Thyroid gland (tissue), 4 donors: ENCODE data around the gene MAGI1. TPM values are rescaled to one million over a fixed set of nuclear protein-coding genes. Genes with fewer than 3 reads are reported as not detected.

ENCODE experiments used
- DNase-seq, 2 donors: peaks; one replicate each; pipeline ENCODE4 v3.0.0-alpha.2; 2019
- H3K27ac ChIP-seq, 3 donors: fragments of 200-600 bp; sonication (generic); 1 replicate in 2 of 3; 2 replicates in 1 of 3; pipeline ENCODE4 v1.5.1; 2016 to 2019; ENCODE audit warnings: mild to moderate bottlenecking in 1 of 3, moderate library complexity in 1 of 3
- H3K27me3 ChIP-seq: fragments of 200-600 bp; sonication (generic); one replicate; pipeline ENCODE4 v1.5.1; 2019
- H3K36me3 ChIP-seq, 2 donors: fragments of 200-600 bp; sonication (generic); one replicate each; pipeline ENCODE4 v1.5.1; 2016 to 2019
- H3K4me1 ChIP-seq, 2 donors: fragments of 200-600 bp; sonication (generic); one replicate each; pipeline ENCODE4 v1.5.1; 2017 to 2019
- H3K4me3 ChIP-seq, 3 donors: fragments of 200-600 bp; sonication (generic); replicated peaks in 1 of 3; 1 replicate in 2 of 3; 2 replicates in 1 of 3; pipeline ENCODE4 v1.5.1; 2016; ENCODE audit warnings: mild to moderate bottlenecking in 1 of 3
- H3K9me3 ChIP-seq: fragments of 200-600 bp; sonication (generic); one replicate; pipeline ENCODE4 v1.5.1; 2017
- POLR2A ChIP-seq, 2 donors: fragments of 450-650 bp; IDR thresholded peaks; one replicate each; pipeline ENCODE4 v1.6.1; 2017; ENCODE audit warnings: antibody characterized with exemption in 2 of 2, mild to moderate bottlenecking in 2 of 2, moderate library complexity in 1 of 2
- WGBS, 2 donors: methylation state at CpG; one replicate each; pipeline ENCODE4 v1.1.5; 2017; 5-methylcytosine and 5-hydroxymethylcytosine counted together
- intact Hi-C: fragments of 100-400 bp; cut with DNase I; formaldehyde crosslinking; loops from one replicate; pipeline ENCODE4 v1.15.1; 2023
- total RNA-seq, 4 donors: library from RNA; depleted of rRNA; stranded (reverse); fragments of >200 nt; gene quantifications; one replicate each; pipeline ENCODE4 v1.2.3, GENCODE V29; 2016
- TF ChIP-seq, protein P1 (sequence below), 6 experiments: fragments of 200-600 bp in 3 of 6; fragments of 450-650 bp in 3 of 6; sonication (generic) in 3 of 6; IDR thresholded peaks; one replicate each; pipeline ENCODE4 v1.5.1; 2016 to 2019; ENCODE audit warnings: antibody characterized with exemption in 6 of 6, mild to moderate bottlenecking in 2 of 6, inconsistent platforms in 1 of 6, moderate library complexity in 1 of 6

Gene MAGI1
- total RNA-seq, 4 donors from 2014 or later, result 60.5 to 123 (median 87.5) TPM

DNA sequence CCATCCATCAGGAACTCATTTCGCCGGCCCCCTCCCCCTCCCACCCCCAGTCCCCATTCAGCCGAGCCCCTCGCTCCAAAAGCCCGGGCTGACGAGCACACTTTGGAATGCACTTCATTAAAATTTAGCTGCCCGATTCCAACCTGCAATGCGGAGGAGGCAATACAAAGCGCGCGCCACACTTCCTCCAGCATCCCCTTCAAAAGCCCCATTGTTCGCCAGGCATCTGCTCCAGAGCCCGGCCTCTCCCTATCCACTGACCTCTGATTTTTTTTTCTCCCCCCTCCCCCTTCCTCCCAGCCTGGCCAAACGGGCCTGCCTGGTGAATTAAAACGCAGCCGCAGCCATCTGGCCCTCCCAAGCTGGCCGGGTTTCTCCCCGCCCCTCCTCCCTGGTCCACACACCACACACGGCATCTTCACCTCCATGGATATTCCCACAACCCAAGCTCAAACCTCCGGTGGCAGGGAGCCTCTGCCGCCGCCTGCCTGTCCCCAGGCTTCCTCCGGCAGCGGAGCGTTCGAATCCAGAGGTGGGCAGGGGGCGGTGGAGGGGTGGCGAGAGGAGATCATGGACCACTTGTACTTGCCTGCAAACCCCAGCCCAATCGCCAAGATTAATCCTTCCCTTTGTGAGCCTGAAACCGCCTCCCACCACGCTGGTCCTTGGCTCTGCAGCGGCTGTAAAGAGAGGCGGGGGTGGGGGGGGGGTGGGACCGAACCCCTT is 441.3 kb downstream of the MAGI1 start:
- peak; percentile 8 to 21 for DNase-seq
- TF ChIP-seq POLR2A (IDR thresholded peaks at IDR 0.05), result no peak
- TF ChIP-seq, protein P1, sequence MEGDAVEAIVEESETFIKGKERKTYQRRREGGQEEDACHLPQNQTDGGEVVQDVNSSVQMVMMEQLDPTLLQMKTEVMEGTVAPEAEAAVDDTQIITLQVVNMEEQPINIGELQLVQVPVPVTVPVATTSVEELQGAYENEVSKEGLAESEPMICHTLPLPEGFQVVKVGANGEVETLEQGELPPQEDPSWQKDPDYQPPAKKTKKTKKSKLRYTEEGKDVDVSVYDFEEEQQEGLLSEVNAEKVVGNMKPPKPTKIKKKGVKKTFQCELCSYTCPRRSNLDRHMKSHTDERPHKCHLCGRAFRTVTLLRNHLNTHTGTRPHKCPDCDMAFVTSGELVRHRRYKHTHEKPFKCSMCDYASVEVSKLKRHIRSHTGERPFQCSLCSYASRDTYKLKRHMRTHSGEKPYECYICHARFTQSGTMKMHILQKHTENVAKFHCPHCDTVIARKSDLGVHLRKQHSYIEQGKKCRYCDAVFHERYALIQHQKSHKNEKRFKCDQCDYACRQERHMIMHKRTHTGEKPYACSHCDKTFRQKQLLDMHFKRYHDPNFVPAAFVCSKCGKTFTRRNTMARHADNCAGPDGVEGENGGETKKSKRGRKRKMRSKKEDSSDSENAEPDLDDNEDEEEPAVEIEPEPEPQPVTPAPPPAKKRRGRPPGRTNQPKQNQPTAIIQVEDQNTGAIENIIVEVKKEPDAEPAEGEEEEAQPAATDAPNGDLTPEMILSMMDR (IDR thresholded peaks at IDR 0.05), result no peak
- Histone ChIP-seq H3K27ac (no peak overlapping the region), H3K4me3 (no peak overlapping the region), H3K27me3 (no peaks in the 10 kb centered on the region), H3K9me3 (no peaks in the 10 kb centered on the region), H3K4me1 (peaks cover 11 to 22% of the 10 kb centered on the region in 2 donors), H3K36me3 (no peaks in the 10 kb centered on the region)
- WGBS, 2 donors, result 7 to 11% methylated on average over 27 to 32 of the region's 34 CpGs
- intact Hi-C loops, result no loop called here

DNA sequence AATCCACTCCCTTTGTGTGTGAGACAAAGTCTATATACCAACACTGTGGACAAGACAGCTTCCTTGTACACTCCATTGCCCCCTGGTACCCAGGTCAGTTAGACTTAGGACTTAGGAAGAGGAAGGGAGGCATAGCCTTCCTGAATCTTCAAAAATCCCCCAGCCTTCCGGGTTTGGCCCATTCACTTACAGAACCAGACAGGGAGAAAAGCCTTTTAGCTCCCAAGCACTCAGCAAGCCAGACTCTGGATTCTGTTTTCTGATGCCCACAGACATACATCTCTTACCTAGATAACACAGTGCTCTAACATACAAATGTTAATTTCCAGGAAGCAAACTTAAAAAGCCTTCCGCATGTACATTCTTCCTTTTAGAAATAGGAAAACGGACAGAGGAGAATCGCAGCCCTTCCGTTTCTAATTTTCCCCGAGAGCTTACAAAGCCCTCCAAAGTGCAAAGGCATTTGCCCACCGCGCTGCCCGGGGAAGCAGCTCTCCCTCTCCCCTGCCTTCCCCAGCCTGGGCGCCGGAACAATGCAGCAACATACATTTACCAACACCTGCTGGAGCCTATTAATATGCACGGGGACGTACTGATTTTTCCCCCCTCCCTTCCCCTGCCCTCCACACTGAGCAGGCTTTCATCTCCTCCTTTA is 442.0 kb downstream of the MAGI1 start:
- DNase-seq, result no peak
- intact Hi-C loops, result no loop called here
- 26 to 32% methylated on average over 13 of the region's 13 CpGs for whole genome bisulfite sequencing, 2 donors
- no peak overlapping the region for H3K4me3 ChIP-seq
- no peaks in the 10 kb centered on the region for H3K9me3 ChIP-seq
- H3K27me3 ChIP-seq, result no peaks in the 10 kb centered on the region
- TF ChIP-seq POLR2A (IDR thresholded peaks at IDR 0.05), result no peak
- TF ChIP-seq, protein P1 (IDR thresholded peaks at IDR 0.05), result no peak
- H3K4me1 ChIP-seq, result peaks cover 11 to 24% of the 10 kb centered on the region in 2 donors
- no peak overlapping the region for H3K27ac ChIP-seq
- no peaks in the 10 kb centered on the region for H3K36me3 ChIP-seq

DNA sequence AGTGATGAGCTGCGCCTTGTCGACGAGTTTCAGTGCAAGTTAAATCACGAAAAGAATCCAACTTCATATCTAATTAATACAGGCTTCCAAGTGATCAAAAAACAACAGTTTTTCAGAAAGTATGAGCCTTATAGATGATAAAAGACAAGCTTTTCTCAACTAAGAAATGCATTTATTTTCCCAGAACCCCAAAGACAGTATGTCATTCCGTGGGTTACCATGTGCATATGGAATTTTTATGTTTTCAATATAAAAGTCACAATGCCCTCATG is 442.8 kb downstream of the MAGI1 start:
- Histone ChIP-seq H3K9me3 (no peaks in the 10 kb centered on the region), H3K4me3 (no peak overlapping the region), H3K36me3 (no peaks in the 10 kb centered on the region), H3K27me3 (no peaks in the 10 kb centered on the region), H3K4me1 (peaks cover 11 to 24% of the 10 kb centered on the region in 2 donors), H3K27ac (no peak overlapping the region)
- DNase-seq, result no peak
- TF ChIP-seq, protein P1 (IDR thresholded peaks at IDR 0.05), result no peak
- TF ChIP-seq POLR2A (IDR thresholded peaks at IDR 0.05), result no peak
- WGBS, 2 donors, result 81 to 88% methylated on average over 5 of the region's 5 CpGs
- intact Hi-C loops, result no loop called here

DNA sequence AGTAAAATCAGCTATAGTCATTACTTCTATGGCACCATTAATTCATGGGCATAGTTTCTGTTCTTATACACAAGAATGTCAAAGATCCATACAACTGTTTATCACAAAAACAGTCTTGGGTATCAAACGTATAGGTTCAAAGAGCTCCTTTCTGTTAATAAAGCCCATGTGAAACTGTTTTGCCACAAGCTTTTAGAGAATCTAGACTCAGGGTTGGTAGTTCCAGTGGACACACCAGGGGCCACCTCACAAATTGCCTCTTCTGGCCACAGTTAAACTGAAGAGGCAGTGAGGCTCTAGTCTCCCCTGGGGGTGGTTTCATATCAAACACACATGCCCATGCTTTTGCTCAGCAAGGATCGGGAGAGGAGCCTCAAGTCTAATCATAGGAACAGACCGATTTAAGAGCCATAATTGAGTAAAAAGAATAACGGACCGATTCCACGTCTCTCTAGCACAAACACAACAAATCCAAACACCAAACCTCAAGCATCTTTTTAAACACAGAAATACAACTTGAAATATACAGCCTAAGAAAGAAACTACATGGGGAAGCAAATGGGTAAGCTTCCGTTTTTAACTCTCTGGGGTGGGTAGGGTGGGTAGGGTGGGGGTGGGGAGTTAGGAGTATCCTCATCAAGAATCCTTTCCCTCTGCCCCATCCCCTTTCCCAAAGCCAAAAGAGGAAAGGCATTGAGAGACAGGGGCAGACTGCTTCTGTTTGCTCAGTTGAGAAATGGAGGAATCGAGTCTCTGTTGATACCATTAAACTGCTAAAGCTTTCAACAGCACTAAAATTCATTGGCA is 443.3 kb downstream of the MAGI1 start:
- DNase-seq, result no peak
- TF ChIP-seq POLR2A (IDR thresholded peaks at IDR 0.05), result no peak
- TF ChIP-seq, protein P1 (IDR thresholded peaks at IDR 0.05), result no peak
- WGBS, 2 donors, result 84 to 89% methylated on average over 8 of the region's 8 CpGs
- Histone ChIP-seq H3K4me3 (no peak overlapping the region), H3K27me3 (no peaks in the 10 kb centered on the region), H3K9me3 (no peaks in the 10 kb centered on the region), H3K4me1 (peaks cover 11 to 24% of the 10 kb centered on the region in 2 donors), H3K27ac (no peak overlapping the region), H3K36me3 (no peaks in the 10 kb centered on the region)
- intact Hi-C loops, result no loop called here
